ENCODE measurements around the gene FN1.
"Not testable (repeated sequence)": the region's sequence is repeated elsewhere in the genome, so short reads cannot be mapped to it uniquely, and the experiment has no call there.

The FN1 gene

DNA sequence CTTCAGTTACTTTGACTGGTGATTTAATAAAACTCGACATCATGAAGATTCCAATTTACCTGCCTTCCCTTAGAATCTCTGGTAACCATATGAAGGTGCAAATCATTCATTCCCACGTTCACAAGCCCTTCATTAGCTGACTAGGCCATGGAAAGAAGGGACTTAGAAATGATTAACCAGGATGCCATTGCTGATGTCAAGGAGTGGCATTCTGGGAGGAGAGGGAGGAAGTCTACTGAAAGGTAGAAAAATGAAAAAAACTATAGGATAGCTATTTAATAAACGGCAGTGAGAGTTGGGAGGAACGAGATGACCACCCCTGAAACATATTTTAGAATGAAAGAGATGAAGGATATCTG, 122.6 kb downstream of the FN1 start:
- Histone ChIP-seq H3K36me3 (ENCODE audit: control insufficient read depth, insufficient read depth, low read length) (no peaks in the 10 kb centered on the region), H2BK5ac (ENCODE audit: low read length) (no peak overlapping the region), H3K79me2 (ENCODE audit: control insufficient read depth, insufficient read depth, low read length) (peaks cover 22% of the 10 kb centered on the region), H3K27ac (ENCODE audit: low read depth, low read length) (no peak overlapping the region), H3K18ac (ENCODE audit: low read length) (no peak overlapping the region), H4K5ac (ENCODE audit: low read length) (no peak overlapping the region), H2BK120ac (ENCODE audit: low read depth, low read length) (no peak overlapping the region), H3K4ac (ENCODE audit: low read depth, low read length) (no peak overlapping the region), H3K56ac (ENCODE audit: low read length) (peak overlapping the region; percentile 35), H2BK15ac (replicated peaks; ENCODE audit: low read depth) (no peak overlapping the region), H4K8ac (ENCODE audit: low read depth, low read length) (no peak overlapping the region), H3K4me1 (ENCODE audit: control insufficient read depth, low read depth, low read length) (peaks cover 6% of the 10 kb centered on the region), H3K9ac (ENCODE audit: low read length) (peak overlapping the region; percentile 85), H3K4me3 (ENCODE audit: low read length) (no peak overlapping the region), H2AK5ac (ENCODE audit: low read length) (no peak overlapping the region), H3K79me1 (ENCODE audit: low read length) (peaks cover 4% of the 10 kb centered on the region), H3K4me2 (ENCODE audit: low read length) (peak overlapping the region; percentile 23), H3K27me3 (ENCODE audit: insufficient read depth, low read length, poor library complexity) (no peaks in the 10 kb centered on the region), H3K23ac (ENCODE audit: low read length) (no peak overlapping the region)
- no peak for DNase-seq
- WGBS (ENCODE audit: extremely low coverage, insufficient coverage, low lambda C conversion rate), result no CpG with 5 or more reads among the region's 4 CpGs

GRCh38 chr2:215311625-215312396, 124.1 kb downstream of the FN1 start, which contains the start of gene ATIC:
TSS of gene ATIC (plus strand) at chr2:215312059. CDS start at chr2:215312143, 84 bp downstream.
- Histone ChIP-seq H3K23ac (ENCODE audit: low read length) (no peak within 1 kb of the TSS), H2BK5ac (ENCODE audit: low read length) (peak within 1 kb of the TSS; percentile 39), H3K27ac (ENCODE audit: low read depth, low read length) (peak within 1 kb of the TSS; percentile 83), H2BK120ac (ENCODE audit: low read depth, low read length) (peak within 1 kb of the TSS; percentile 54), H3K4me2 (ENCODE audit: low read length) (peak within 1 kb of the TSS; percentile 73), H3K9ac (ENCODE audit: low read length) (peak within 1 kb of the TSS; percentile 85), H3K36me3 (ENCODE audit: control insufficient read depth, insufficient read depth, low read length) (no peaks in the 10 kb centered on the region), H4K8ac (ENCODE audit: low read depth, low read length) (peak within 1 kb of the TSS; percentile 90), H3K4ac (ENCODE audit: low read depth, low read length) (peak within 1 kb of the TSS; percentile 83), H3K79me2 (ENCODE audit: control insufficient read depth, insufficient read depth, low read length) (peaks cover 22% of the 10 kb centered on the region), H2BK15ac (replicated peaks; ENCODE audit: low read depth) (no peak within 1 kb of the TSS), H3K27me3 (ENCODE audit: insufficient read depth, low read length, poor library complexity) (no peaks in the 10 kb centered on the region), H3K18ac (ENCODE audit: low read length) (peak within 1 kb of the TSS; percentile 97), H3K4me1 (ENCODE audit: control insufficient read depth, low read depth, low read length) (peaks cover 6% of the 10 kb centered on the region), H2AK5ac (ENCODE audit: low read length) (no peak within 1 kb of the TSS), H3K56ac (ENCODE audit: low read length) (peak within 1 kb of the TSS; percentile 90), H4K5ac (ENCODE audit: low read length) (peak within 1 kb of the TSS; percentile 12), H3K4me3 (ENCODE audit: low read length) (peak within 1 kb of the TSS; percentile 66), H3K79me1 (ENCODE audit: low read length) (peaks cover 4% of the 10 kb centered on the region)
- WGBS (ENCODE audit: extremely low coverage, insufficient coverage, low lambda C conversion rate), result no CpG with 5 or more reads among the region's 64 CpGs
- peak; percentile 97 for DNase-seq

DNA sequence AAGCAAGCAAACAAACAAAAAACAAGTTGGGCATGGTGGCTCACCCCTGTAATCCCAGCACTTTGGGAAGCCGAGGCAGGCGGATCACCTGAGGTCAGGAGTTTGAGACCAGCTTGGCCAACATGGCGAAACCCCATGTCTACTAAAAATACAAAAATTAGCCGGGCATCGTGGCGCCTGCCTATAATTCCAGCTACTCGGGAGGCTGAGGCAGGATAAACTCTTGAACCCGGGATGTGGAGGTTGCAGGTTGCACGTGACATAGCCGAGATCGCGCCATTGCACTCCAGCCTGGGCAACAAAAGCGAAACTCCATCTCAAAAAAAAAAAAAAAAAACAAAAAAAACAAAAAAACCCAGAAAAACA, 124.6 kb downstream of the FN1 start:
- not testable (repeated sequence) for H4K5ac ChIP-seq (ENCODE audit: low read length); H3K4me2 ChIP-seq (ENCODE audit: low read length); H3K4me3 ChIP-seq (ENCODE audit: low read length); H2BK5ac ChIP-seq (ENCODE audit: low read length); DNase-seq; H3K4ac ChIP-seq (ENCODE audit: low read depth, low read length); H3K27me3 ChIP-seq (ENCODE audit: insufficient read depth, low read length, poor library complexity); H3K36me3 ChIP-seq (ENCODE audit: control insufficient read depth, insufficient read depth, low read length); H2AK5ac ChIP-seq (ENCODE audit: low read length); H3K27ac ChIP-seq (ENCODE audit: low read depth, low read length); H3K18ac ChIP-seq (ENCODE audit: low read length); H3K79me1 ChIP-seq (ENCODE audit: low read length); H3K56ac ChIP-seq (ENCODE audit: low read length); H4K8ac ChIP-seq (ENCODE audit: low read depth, low read length); H3K4me1 ChIP-seq (ENCODE audit: control insufficient read depth, low read depth, low read length); H2BK120ac ChIP-seq (ENCODE audit: low read depth, low read length); H3K23ac ChIP-seq (ENCODE audit: low read length); H2BK15ac ChIP-seq (replicated peaks; ENCODE audit: low read depth); H3K9ac ChIP-seq (ENCODE audit: low read length)
- no CpG with 5 or more reads among the region's 13 CpGs for WGBS (ENCODE audit: extremely low coverage, insufficient coverage, low lambda C conversion rate)
- H3K79me2 ChIP-seq (ENCODE audit: control insufficient read depth, insufficient read depth, low read length), result peaks cover 21% of the 10 kb centered on the region
